Left colon (tissue), 2 donors: Measurements from ENCODE around the gene LTC4S. TPM values are rescaled to one million over a fixed set of nuclear protein-coding genes. Genes with fewer than 3 reads are reported as not detected.
"Not testable (repeated sequence)": the region's sequence is repeated elsewhere in the genome, so short reads cannot be mapped to it uniquely, and the experiment has no call there.

ENCODE experiments used
- ATAC-seq: fragments of 200-7000 bp; cut with Tn5 transposase; one replicate; pipeline ENCODE4 v1.9.1; 2020; ENCODE audit warnings: mild to moderate bottlenecking, moderate library complexity
- DNase-seq, 2 donors: peaks; one replicate each; pipeline ENCODE4 v3.0.0-alpha.2; 2020
- intact Hi-C, 2 donors: fragments of 100-400 bp; cut with DNase I in 1 of 2; cut with micrococcal nuclease in 1 of 2; formaldehyde crosslinking; loops; one replicate each; pipeline versions ENCODE4 v1.11.2 to v1.14.0; 2022; cut with DNase I, micrococcal nuclease
- long read RNA-seq: library from polyadenylated mRNA; unstranded; transcript quantifications from one replicate; pipeline ENCODE4 v2.0.0, GENCODE V29; 2021
- total RNA-seq, 2 donors: library from RNA; stranded (reverse); fragmentation: NEBNext Ultra II Directional; extraction: Animal tissue kit (Norgen Biotek cat#: 25700); gene quantifications; one replicate each; pipeline ENCODE4 v1.2.1, GENCODE V29; 2021
- donor health status: DM: no; HTN: no; CAD: no.
- donor health status: DM: yes; HTN: yes; CAD: no.

LTC4S gene, protein sequence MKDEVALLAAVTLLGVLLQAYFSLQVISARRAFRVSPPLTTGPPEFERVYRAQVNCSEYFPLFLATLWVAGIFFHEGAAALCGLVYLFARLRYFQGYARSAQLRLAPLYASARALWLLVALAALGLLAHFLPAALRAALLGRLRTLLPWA
- total RNA-seq: 1 to 10 TPM; 4.2 to 8.7 TPM
- long read RNA-seq, partial matches to known transcripts: 1 of 3 reads
- long read RNA-seq, other reads (novel, unspliced or antisense): 0 of 3 reads

DNA sequence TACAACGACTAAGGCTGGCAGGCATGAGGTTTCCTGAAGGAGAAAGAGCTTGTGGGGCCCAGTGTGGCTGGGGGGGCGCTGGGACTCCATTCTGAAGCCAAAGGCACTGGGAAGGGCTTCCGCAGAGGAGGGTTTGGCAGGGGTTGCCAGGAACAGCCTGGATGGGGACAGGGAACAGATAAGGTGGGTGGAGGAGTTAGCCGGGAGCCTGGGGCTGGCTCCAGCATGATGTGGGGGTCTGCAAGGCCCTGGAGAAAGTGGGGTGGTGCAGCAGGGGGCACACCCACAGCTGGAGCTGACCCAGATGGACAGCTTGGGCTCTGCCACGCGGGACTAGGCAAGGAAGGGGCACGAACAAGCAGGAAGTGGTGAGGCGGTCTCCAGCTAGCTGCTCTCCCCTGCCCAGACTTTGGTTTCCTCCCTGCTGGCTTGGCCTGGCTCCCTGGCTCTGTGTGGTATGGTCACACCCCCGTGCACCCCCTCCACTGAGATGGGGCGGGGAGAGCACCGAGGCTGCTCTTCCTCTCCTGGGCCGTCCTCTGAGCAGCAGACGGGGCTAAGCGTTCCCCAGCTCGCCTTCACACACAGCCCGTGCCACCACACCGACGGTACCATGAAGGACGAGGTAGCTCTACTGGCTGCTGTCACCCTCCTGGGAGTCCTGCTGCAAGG is at the start of gene LTC4S:
Gene LTC4S (plus strand): TSS at position 519 of the 672 bp plus-strand sequence. CDS start 95 bp downstream, at position 614.
- intact Hi-C loops: no loop called here
- peak; percentile 64 to 76 for DNase-seq
- ATAC-seq: no peak

DNA sequence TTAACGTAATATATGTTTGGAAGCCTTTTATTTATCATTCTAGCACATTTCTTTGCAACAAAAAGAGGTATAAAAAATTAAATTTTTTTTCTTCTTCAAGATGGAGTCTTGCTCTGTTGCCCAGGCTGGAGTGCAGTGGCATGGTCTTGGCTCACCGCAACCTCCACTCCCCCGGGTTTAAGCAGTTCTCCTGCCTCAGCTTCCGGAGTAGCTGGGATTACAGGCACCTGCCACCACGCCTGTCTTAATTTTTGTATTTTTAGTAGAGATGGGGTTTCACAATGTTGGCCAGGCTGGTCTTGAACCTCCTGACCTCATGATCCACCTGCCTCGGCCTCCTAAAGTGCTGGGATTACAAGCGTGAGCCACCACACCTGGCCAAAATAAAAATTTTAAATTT is 49.7 kb upstream of the LTC4S start:
- ATAC-seq, intact Hi-C loops, DNase-seq: not testable (repeated sequence)

DNA sequence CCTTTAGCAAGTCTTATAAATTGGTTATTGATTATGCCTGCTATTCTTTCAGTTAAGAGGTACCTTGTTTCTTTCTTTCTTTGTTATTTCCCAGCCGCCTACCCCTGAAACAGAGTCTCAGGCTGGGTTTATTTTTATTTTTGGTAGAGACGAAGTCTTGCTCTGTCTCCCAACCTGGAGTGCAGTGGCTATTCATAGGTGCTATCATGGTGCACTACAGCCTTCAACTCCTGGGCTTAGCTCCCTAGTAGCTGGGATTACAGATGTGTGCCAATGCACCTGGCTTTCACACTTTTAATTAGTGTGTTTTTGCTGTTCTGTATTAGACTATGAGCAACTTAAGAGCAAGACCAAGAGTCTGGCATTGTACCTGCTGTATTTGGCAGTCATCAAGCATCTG is 46.9 kb upstream of the LTC4S start:
- intact Hi-C loops: no loop called here
- no peak for DNase-seq
- no peak for ATAC-seq

DNA sequence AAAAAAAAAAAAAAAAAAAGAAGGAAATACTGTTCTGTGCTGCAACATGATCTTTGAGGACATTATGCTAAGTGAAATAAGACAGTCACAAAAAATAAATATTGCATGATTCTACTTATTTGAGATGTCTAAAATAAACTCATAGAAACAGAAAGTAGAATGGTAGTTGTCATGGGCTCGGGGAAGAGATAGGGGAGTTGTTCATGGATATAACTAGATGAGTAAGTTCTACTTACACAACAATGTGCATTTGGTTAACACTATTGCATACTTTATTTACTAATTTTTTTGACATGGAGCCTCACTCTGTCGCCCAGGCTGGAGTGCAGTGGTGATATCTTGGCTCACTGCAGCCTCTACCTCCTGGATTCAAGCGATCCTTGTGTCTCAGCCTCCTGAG is 46.0 kb upstream of the LTC4S start:
- intact Hi-C loops: no loop called here
- ATAC-seq (no peak), DNase-seq (no peak)

DNA sequence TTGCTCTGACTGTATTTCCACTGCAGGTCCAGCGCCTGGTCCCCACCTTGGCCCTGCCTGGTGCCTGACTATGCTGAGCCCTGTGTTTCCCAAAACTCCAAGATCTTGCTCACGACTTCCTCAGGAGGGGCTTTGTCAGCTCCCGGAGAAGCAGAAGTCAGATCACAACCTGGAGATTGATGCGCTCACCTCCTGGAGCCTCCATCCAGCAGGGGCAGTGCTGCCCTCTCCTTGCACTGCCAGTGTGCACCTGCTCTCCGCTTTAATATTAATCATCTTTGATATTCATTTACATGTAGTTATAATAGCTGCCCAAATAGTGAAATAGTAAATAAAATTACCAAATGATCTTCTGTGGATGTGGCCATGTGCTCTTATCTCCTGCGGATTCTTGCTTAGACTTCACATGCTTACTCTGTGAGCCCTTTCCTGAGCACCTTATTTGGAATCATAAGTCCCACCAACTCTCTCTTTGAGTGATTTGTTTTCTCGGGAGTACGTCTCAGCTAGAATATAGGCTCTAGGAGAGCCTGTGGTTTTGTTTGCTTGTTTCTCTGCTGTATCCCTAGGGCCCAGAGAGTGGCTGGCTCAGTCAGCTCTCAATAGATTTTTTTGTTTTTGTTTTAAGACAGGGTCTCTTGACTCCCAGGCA is 43.8 kb upstream of the LTC4S start:
- DNase-seq: no peak
- no peak for ATAC-seq
- intact Hi-C loops: no loop called here

DNA sequence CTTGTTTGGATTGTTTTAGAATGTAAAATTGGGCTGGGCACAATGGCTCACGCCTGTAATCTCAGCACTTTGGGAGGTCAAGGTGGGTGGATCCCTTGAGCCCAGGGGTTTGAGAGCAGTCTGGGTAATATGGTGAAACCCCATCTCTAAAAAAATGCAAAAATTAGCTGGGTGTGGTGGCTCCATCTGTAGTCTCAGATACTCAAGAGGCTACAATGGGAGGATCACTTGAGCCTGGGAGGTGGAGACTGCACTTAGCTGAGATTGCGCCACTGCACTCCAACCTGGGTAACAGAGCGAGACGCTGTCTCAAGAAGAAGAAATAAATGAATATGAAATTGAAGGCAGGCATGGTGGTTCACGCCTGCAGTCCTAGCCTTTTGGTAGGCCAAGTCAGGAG is 39.8 kb upstream of the LTC4S start:
- ATAC-seq (no peak), DNase-seq (no peak)
- intact Hi-C loops: no loop called here

DNA sequence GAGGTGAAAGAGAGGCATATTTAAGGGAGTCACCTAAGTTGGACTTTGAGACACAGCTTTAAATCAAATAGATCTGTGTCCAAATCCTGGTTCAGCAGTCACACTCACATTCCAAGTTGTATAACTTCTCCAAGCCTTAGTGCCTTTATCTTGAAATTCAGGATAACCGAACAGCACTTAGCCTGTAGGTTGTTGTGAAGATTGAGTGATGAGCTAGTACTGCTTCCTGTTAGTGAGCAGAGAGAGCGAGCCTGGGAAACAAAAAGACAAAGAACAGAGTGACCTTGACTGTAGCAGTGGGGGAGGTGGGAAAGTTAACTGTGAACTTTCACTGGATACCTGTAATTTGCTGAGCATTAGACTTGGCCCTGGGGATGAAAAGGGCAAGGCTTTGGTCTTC is 38.8 kb upstream of the LTC4S start:
- DNase-seq: no peak
- peak; percentile 61 for ATAC-seq
- intact Hi-C loops: no loop called here

DNA sequence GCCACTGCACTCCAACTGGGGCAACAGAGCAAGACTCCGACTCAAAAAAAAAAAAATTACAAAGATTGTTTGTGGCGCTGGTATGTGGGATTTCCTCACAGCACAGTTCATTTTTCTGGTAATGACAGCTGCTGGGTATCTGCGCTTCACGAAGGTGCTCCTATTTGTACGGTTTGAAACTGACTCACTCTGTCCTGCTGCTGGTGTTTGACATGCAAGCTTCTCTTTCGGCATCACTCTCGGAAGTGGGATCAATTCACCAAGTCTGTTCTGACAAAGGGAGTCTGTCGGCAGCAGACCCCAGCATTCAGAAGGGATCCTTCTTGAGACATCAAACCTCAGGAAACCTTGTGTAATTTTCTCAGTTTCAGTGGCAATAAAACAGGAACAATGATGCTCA is 34.8 kb upstream of the LTC4S start:
- intact Hi-C loops: no loop called here
- ATAC-seq: no peak
- DNase-seq: no peak

DNA sequence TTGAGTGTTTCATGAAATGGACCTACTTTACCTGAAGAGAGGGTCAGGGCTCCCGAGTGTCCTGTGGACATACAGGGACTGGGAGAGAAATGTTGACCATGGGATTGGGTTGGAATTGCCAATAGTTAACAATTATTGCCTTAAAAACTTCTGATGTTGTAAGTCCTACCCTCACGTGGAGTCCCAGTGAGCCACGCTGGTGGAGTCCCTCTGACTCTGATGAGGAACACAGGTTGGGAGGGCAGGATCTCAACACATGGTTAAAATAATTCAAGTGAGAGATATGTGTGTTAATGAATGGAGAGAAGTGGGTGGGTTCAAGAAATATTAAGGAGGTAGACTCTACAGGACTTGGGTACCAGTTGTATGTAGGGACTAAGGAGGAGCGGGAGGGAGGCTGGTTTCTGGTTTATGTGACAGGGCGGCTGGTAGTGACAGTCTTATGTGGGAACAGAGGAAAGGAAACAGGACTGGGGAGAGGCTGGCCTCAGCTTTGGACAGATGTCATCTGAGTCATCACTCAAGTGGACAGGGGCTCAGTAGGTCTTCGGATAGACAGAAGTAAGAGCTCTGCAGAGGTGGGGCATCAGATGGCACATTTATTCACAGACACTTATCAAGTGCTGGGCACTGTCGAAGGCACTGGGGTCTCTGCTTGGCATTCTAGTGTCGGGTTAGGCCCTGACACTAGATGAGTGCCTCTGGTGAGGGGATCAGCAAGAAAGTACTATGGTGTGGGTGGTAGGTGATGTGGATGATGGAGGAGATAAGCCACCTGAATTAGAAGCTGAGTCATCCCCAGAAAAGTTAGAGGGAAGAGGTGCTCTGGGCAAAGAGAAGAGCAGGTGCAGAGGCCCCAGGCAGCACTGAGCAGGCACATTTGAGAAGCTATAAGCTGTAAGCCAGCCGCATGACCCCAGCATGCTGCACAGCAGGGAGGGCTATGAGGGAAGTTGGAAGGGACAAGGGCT is 33.9 kb upstream of the LTC4S start:
- intact Hi-C loops: no loop called here
- no peak for ATAC-seq
- DNase-seq: no peak

DNA sequence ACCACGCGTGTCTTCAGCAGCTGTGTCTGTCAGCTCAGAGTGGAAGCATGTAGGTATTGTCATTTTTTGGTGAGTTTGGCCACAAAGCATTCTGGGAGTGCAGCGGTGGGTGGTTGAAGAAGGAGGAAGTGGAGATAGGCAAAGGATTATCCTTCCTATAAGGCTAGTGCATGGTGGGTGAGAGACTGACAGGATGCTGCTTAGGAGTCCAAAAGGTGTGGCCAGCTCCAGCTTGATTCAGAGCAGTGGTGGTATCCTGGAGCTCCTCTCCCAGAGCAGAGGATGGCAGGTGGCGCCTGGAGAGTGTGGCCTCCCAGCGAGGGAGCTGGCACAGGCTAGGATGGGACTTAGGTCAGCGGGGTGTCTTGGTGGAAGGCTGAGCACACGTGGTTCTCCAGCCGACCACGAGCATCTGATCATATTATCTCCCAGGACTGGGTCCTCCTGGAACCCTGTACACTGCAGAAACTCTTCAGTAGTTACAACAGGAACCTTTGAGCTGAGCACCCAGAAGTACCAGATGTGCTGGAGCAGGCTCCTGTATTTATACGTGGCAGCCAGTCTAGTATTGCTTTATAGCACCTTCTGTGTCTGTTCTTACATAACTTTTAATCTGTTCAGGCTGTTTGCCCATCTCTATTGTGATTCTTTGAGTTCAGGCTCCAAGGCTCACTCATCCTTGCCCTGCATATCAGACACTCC is 31.6 kb upstream of the LTC4S start:
- intact Hi-C loops: no loop called here
- peak; percentile 75 for ATAC-seq
- peak in 1 of 2 donors; percentile 30 for DNase-seq

DNA sequence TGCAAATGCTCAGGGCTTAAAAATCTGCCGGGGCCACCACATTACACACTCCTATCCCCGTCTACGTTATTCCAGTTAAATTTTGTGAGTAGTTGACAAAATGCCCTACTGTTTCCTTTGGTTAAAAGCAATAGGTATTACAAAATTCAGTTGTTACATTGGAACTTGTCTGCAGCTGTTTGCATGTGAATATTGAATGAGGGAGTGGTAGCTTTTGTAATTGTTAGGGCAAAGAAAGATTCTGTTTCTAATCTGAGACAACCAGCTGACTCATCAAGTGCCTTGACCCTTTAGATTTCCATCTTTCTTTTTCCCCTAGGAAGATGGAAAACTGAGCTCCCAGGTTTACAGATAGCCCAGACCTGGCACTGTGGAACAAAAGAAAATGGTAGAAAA is 31.0 kb upstream of the LTC4S start:
- intact Hi-C loops: no loop called here
- DNase-seq (no peak), ATAC-seq (peak; percentile 4)

DNA sequence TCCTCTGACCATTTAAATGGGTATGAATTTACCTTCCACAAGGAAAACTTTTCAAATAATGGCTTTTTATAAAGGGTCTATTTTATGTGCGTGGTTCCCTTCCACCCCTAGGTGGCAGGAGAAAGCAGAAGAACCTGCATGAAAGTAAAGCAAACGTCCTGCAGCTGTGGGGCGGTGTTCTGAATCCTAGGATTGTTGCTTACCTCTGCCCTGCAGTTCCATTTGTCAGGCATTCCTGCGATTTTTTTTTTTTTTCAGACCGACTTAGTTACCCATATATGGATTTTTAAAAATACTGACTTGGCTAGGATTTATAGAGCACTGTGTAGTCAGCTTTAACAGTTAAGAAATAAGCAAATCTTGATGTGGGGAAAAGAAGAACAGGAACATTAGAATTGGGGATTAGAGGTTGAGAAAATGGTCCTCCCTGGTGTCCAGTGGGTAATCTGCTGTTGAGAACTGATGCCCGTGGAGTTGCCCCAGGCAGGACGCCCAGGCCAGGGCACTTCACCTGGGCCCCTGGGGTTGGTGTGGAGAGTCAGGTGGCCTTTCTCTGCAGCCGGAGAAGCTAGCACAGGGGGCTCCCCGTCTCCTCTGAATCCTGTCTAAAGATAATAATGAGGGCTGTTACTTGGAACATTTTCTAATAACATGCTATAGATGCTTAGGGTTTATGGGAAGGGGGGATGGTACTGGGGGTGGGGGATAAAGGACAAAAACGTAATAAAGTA is 30.4 kb upstream of the LTC4S start:
- intact Hi-C loops: no loop called here
- DNase-seq (peak; percentile 68 to 71), ATAC-seq (peak; percentile 88)

DNA sequence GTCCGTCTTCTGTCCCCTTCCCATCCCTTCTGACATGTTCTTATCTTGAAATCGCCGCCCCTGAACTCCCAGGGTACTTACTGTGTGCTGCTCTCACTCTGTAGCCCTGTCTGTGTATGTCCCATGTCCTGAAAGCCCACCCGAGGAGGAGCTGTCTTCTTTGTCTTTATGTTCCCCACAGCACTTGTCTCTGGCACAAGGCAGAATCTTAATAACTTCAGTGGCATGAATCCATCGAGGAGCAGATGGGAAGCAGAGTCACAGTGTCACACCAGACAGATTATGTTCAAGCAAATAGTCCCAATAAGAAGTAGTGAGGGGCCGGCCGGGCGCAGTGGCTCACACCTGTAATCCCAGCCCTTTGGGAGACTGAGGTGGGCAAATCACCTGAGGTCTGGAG is 29.7 kb upstream of the LTC4S start:
- DNase-seq (no peak), ATAC-seq (no peak)
- intact Hi-C loops: no loop called here

DNA sequence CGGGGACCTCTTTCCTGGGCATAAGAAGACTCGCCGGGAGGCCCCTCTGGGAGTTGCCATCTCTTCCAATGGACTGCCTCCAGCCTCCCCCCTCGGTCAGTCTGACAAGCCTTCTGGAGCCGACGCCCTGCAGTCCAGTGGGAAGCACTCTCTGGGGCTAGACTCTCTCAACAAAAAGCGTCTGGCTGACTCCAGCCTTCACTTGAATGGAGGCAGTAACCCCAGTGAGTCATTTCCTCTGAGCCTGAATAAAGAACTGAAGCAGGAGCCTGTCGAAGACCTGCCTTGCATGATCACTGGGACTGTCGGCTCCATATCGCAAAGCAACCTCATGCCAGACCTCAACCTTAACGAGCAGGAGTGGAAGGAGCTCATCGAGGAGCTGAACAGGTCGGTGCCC is 28.4 kb upstream of the LTC4S start:
- DNase-seq: no peak
- intact Hi-C loops: no loop called here
- no peak for ATAC-seq

DNA sequence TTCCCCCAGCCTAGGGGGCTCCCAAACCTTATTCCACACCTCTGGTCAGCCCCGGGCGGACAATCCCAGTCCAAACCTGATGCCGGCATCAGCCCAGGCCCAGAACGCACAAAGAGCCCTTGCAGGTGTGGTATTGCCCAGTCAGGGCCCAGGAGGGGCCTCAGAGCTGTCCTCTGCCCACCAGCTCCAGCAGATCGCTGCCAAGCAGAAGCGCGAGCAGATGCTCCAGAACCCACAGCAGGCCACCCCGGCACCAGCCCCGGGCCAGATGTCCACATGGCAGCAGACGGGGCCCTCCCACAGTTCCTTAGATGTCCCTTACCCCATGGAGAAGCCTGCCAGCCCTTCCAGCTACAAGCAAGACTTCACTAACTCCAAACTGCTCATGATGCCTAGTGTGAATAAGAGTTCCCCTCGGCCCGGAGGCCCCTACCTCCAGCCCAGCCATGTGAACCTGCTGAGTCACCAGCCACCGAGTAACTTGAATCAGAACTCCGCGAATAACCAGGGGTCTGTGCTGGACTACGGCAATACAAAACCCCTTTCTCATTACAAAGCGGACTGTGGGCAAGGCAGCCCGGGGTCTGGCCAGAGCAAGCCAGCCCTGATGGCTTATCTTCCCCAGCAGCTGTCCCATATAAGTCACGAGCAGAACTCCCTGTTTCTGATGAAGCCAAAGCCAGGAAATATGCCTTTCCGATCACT is 27.6 kb upstream of the LTC4S start:
- DNase-seq: no peak

DNA sequence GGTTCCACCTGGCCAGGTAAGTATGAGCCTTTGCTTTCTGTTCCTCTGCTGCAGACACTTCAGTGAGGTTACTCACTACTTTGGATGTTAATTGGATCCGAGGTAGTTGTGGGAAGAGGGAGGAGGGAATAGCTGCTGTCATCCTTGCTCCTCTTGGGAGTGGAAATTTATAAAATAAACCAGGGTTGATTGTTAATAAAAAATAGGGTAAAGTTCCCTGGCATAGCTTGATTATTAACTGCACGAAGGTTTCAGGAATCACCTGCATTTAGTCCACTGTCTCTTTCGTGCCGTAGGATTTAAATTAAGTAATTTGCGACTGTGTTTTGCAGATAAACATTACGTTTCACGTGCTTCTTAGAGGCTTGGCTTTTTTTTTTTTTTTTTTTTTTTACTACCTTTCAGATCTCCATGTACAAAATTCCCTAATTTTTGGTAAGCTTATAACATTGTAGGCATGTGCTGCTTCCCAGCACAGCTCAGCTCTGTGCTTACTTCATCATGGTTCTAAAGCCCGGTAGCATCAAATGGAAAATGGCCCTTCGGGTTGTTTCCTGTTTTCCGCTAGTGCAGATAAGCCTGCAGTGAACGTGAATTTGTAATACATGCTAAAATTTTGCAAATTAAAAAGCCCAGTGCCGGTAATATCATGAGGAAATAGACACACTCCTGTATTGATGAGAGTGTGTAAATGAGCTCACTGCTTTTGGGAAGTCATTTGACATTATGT is 26.9 kb upstream of the LTC4S start:
- no peak for ATAC-seq
- intact Hi-C loops: no loop called here
- no peak for DNase-seq

More for the DNA sequence above, 27.6 kb upstream of the LTC4S start:
- ATAC-seq: no peak
- intact Hi-C loops: no loop called here
